Pancreas (tissue), 10 donors: ENCODE results near the gene CREBBP. TPM values are rescaled to one million over a fixed set of nuclear protein-coding genes. Genes with fewer than 3 reads are reported as not detected.

Experiments
- ATAC-seq, 4 donors: fragments of 200-7000 bp; cut with Tn5 transposase; one replicate each; pipeline versions ENCODE4 v1.8.0 to v1.9.1; 2020; ENCODE audit warnings: mild to moderate bottlenecking in 4 of 4, moderate library complexity in 4 of 4
- DNase-seq, 6 donors: peaks; one replicate each; pipeline ENCODE4 v3.0.0-alpha.2; 2020
- FAIRE-seq: peaks from 2 replicates; lab custom pipeline; 2012; peaks lifted over from hg19 to GRCh38; lab: Jason Lieb, UNC
- H3K27ac ChIP-seq, 4 donors: fragments of 200-600 bp; sonication (generic); 1 replicate in 3 of 4; 2 replicates in 1 of 4; pipeline versions ENCODE4 v1.5.0 to v1.8.0; 2020
- H3K27me3 ChIP-seq, 4 donors: fragments of 200-600 bp; one replicate each; pipeline ENCODE4 v1.8.0; 2021
- H3K36me3 ChIP-seq, 3 donors: fragments of 200-600 bp; sonication (generic) in 1 of 3; one replicate each; pipeline versions ENCODE4 v1.5.0 to v1.8.0; 2020 to 2021
- H3K4me1 ChIP-seq, 3 donors: fragments of 200-600 bp; one replicate each; pipeline ENCODE4 v1.8.0; 2021
- H3K4me3 ChIP-seq, 4 donors: fragments of 200-600 bp; sonication (generic) in 2 of 4; one replicate each; pipeline versions ENCODE4 v1.5.0 to v1.8.0; 2020 to 2021
- H3K9me3 ChIP-seq, 4 donors: fragments of 200-600 bp; one replicate each; pipeline ENCODE4 v1.8.0; 2021
- CTCF ChIP-seq, 4 donors: fragments of 200-600 bp; sonication (generic) in 3 of 4; IDR thresholded peaks; one replicate each; pipeline versions ENCODE4 v1.5.0 to v1.8.0; 2021; ENCODE audit warnings: antibody characterized with exemption in 4 of 4
- WGBS, 2 donors: extraction: QIAGEN DNeasy Blood & Tissue Kit; methylation state at CpG; one replicate each; pipeline ENCODE4 v1.1.7; 2013; 5-methylcytosine and 5-hydroxymethylcytosine counted together
- intact Hi-C, 3 donors: fragments of 100-400 bp; cut with DNase I; formaldehyde crosslinking; loops; one replicate each; pipeline versions ENCODE4 v1.11.1 to v1.14.2; 2022
- polyA plus RNA-seq, 2 donors: library from polyadenylated mRNA; stranded (reverse); fragments of 200-250 nt; gene quantifications; one replicate each; pipeline ENCODE4 v1.2.3, GENCODE V29; 2013
- total RNA-seq, 6 donors: library from RNA; stranded (reverse); fragmentation: NEBNext Ultra II Directional in 4 of 6; extraction: Animal tissue kit (Norgen Biotek cat#: 25700) in 4 of 6; gene quantifications; one replicate each; pipeline versions ENCODE4 v1.2.1 to v1.2.4, GENCODE V29; 2021 to 2023
- donor health status: healthy with polysubstance abuse.
- donor health status: DM: no; HTN: no; CAD: no; lungs with moderate emphysema.
- donor health status: DM: no; HTN: no; CAD: no.
- donor health status: control.
- donor health status: control.
- donor health status: Bipolar disorder and iron deficiency.
- donor health status: DM: yes; HTN: yes; CAD: no.
- donor health status: DM: no; HTN: no; CAD: no.
- donor health status: DM: no; HTN: no; CAD: no.
- donor health status: DM: yes; HTN: yes; CAD: no.

Gene CREBBP
- total and polyA plus RNA-seq, 8 donors, result 14.4 to 49.4 (median 30.2) TPM

DNA sequence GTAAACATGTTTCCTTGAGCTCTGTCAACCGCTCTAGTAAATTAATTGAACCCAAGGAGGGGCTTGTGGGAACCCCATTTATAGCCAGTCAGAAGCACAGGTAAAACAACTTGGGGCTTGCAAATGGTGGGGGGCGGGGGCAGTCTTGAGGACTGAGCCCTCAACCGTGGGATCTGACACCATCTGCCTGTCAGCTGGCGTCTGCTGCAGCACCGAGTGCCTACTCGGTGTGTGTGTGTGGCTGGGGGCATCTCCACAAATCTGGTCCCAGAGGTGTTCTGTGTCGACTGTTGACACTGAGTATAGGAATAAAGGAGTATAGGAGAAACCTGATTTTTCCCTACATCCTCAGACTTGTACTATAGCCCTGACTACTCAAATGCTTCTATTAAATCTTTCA lies 20.6 kb downstream of the CREBBP start:
- intact Hi-C loops, result no loop called here
- no peaks in the 10 kb centered on the region for H3K36me3 ChIP-seq
- no peaks in the 10 kb centered on the region for H3K27me3 ChIP-seq
- DNase-seq, result no peak
- no peak overlapping the region for H3K4me3 ChIP-seq
- no peak overlapping the region for H3K27ac ChIP-seq
- H3K9me3 ChIP-seq, result no peaks in the 10 kb centered on the region
- FAIRE-seq, result no peak
- no peak for ATAC-seq
- WGBS, 2 donors, result 71 to 81% methylated on average over 7 of the region's 7 CpGs
- no peak for TF ChIP-seq CTCF (IDR thresholded peaks at IDR 0.05)
- peaks cover 0 to 41% (median 34%) of the 10 kb centered on the region in 3 donors for H3K4me1 ChIP-seq

- ATAC-seq, result no peak
- Histone ChIP-seq H3K27ac (no peak overlapping the region), H3K4me3 (no peak overlapping the region), H3K4me1 (peaks cover 0 to 46% (median 34%) of the 10 kb centered on the region in 3 donors), H3K9me3 (no peaks in the 10 kb centered on the region), H3K27me3 (no peaks in the 10 kb centered on the region), H3K36me3 (no peaks in the 10 kb centered on the region)
- no peak for FAIRE-seq
- intact Hi-C loops, result no loop called here
- DNase-seq, result no peak
- no peak for TF ChIP-seq CTCF (IDR thresholded peaks at IDR 0.05)
These were observed 21.7 kb downstream of the CREBBP start for GRCh38 chr16:3858801-3859200.

- no peak for FAIRE-seq
- Histone ChIP-seq H3K36me3 (no peaks in the 10 kb centered on the region), H3K9me3 (no peaks in the 10 kb centered on the region), H3K27ac (peak overlapping the region in 1 of 4 donors; percentile 30), H3K27me3 (no peaks in the 10 kb centered on the region), H3K4me3 (no peak overlapping the region), H3K4me1 (peaks cover 0 to 44% (median 34%) of the 10 kb centered on the region in 3 donors)
- WGBS, 2 donors, result 30 to 36% methylated on average over 12 of the region's 12 CpGs
- no peak for TF ChIP-seq CTCF (IDR thresholded peaks at IDR 0.05)
- DNase-seq, result no peak
- intact Hi-C loops, result no loop called here
- ATAC-seq, result peak; percentile 26 to 78 (median 66)
These were observed 23.1 kb downstream of the CREBBP start for GRCh38 chr16:3857189-3858043.

DNA sequence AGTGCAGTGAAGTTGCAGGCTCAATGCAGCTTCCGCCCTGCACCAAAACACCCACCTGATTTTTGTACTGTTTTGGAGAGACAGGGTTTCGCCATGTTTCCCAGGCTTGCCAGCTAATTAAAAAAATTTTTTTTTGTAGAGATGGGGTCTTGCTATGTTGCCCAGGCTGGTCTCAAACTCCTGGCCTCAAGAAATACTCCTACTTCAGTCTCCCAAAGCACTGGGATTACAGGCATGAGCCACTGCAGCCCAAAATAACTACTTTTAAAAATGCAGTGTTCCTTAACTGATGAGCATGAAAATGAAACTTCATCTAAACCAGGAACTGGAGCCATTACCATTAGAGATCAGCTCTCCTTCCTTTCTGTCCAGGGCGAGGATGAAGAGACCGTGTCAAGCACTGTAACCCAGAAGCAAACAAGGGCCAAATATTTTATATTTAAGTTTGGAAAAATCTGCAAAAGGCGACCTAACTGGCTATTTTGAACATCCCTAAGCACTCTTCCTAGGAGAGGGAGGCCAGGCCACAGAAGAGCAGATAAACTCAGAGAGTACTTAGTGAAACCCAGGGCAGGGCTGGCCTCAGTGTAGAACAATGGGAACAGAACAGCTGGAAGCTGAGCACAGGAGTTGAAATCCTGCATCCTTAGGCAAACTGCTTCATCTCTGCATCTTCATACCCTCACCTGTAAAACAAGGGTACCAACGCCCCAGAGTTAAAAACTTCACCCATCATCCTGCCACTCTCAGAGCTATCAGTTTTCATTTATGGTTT lies 24.0 kb downstream of the CREBBP start:
- no peaks in the 10 kb centered on the region for H3K36me3 ChIP-seq
- H3K27ac ChIP-seq, result peak overlapping the region in 1 of 4 donors; percentile 30
- ATAC-seq, result peak; percentile 32 to 56 (median 40)
- no peak for FAIRE-seq
- H3K4me3 ChIP-seq, result no peak overlapping the region
- no peaks in the 10 kb centered on the region for H3K27me3 ChIP-seq
- WGBS, 2 donors, result 82 to 86% methylated on average over 6 of the region's 6 CpGs
- no peak for TF ChIP-seq CTCF (IDR thresholded peaks at IDR 0.05)
- DNase-seq, result no peak
- intact Hi-C loops, result no loop called here
- peaks cover 0 to 37% (median 29%) of the 10 kb centered on the region in 3 donors for H3K4me1 ChIP-seq
- H3K9me3 ChIP-seq, result no peaks in the 10 kb centered on the region
